Vagina (tissue), 2 donors: ENCODE results near the gene EIF1AX. TPM values are rescaled to one million over a fixed set of nuclear protein-coding genes. Genes with fewer than 3 reads are reported as not detected.
"Not testable (repeated sequence)": the region's sequence is repeated elsewhere in the genome, so short reads cannot be mapped to it uniquely, and the experiment has no call there.

ENCODE experiments used
- DNase-seq, 2 donors: peaks; one replicate each; pipeline ENCODE4 v3.0.0-alpha.2; 2017; ENCODE audit errors: extremely low spot score in 2 of 2
- H3K27ac ChIP-seq: fragments of 200-600 bp; sonication (generic); one replicate; pipeline ENCODE4 v1.5.1; 2019
- H3K27me3 ChIP-seq: fragments of 200-600 bp; sonication (generic); one replicate; pipeline ENCODE4 v1.5.1; 2019
- H3K36me3 ChIP-seq, 2 donors: fragments of 200-600 bp; sonication (generic); one replicate each; pipeline ENCODE4 v1.5.1; 2017 to 2019
- H3K4me1 ChIP-seq: fragments of 200-600 bp; sonication (generic); one replicate; pipeline ENCODE4 v1.5.1; 2019
- H3K4me3 ChIP-seq, 2 donors: fragments of 200-600 bp; sonication (generic); 1 replicate in 1 of 2; 2 replicates in 1 of 2; pipeline ENCODE4 v1.5.1; 2016 to 2019
- H3K9me3 ChIP-seq: fragments of 200-600 bp; sonication (generic); one replicate; pipeline ENCODE4 v1.5.1; 2019
- POLR2A ChIP-seq, 2 donors: fragments of 450-650 bp; IDR thresholded peaks; one replicate each; pipeline ENCODE4 v1.6.1; 2017; ENCODE audit warnings: antibody characterized with exemption in 2 of 2, mild to moderate bottlenecking in 2 of 2, moderate library complexity in 2 of 2
- POLR2AphosphoS5 ChIP-seq, 2 donors: sonication (generic); formaldehyde crosslinking; IDR thresholded peaks; one replicate each; pipeline ENCODE4 v1.9.0; 2017; ENCODE audit warnings: antibody characterized with exemption in 2 of 2, mild to moderate bottlenecking in 2 of 2, low read depth in 1 of 2; ENCODE audit not compliant: insufficient read depth in 1 of 2
- intact Hi-C: fragments of 100-400 bp; cut with DNase I; formaldehyde crosslinking; loops from one replicate; pipeline ENCODE4 v1.15.1; 2023
- total RNA-seq: library from RNA; depleted of rRNA; stranded (reverse); fragments of >200 nt; gene quantifications from one replicate; pipeline ENCODE4 v1.2.3, GENCODE V29; 2016
- TF ChIP-seq, protein P1 (sequence below), 3 experiments: fragments of 450-650 bp in 2 of 3; fragments of 200-600 bp in 1 of 3; sonication (generic) in 1 of 3; IDR thresholded peaks; one replicate each; pipeline ENCODE4 v1.5.1; 2017 to 2019; ENCODE audit warnings: antibody characterized with exemption in 3 of 3, mild to moderate bottlenecking in 2 of 3, moderate library complexity in 2 of 3

EIF1AX gene
- total RNA-seq, 1 donor from 2014 or later, result 47.6 TPM

GRCh38 chrX:20129547-20129946 is 12.1 kb downstream of the EIF1AX start:
- H3K27ac ChIP-seq, result no peak overlapping the region
- intact Hi-C loops, result no loop called here
- TF ChIP-seq, protein P1, sequence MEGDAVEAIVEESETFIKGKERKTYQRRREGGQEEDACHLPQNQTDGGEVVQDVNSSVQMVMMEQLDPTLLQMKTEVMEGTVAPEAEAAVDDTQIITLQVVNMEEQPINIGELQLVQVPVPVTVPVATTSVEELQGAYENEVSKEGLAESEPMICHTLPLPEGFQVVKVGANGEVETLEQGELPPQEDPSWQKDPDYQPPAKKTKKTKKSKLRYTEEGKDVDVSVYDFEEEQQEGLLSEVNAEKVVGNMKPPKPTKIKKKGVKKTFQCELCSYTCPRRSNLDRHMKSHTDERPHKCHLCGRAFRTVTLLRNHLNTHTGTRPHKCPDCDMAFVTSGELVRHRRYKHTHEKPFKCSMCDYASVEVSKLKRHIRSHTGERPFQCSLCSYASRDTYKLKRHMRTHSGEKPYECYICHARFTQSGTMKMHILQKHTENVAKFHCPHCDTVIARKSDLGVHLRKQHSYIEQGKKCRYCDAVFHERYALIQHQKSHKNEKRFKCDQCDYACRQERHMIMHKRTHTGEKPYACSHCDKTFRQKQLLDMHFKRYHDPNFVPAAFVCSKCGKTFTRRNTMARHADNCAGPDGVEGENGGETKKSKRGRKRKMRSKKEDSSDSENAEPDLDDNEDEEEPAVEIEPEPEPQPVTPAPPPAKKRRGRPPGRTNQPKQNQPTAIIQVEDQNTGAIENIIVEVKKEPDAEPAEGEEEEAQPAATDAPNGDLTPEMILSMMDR (IDR thresholded peaks at IDR 0.05), result no peak
- no peak for TF ChIP-seq POLR2AphosphoS5 (IDR thresholded peaks at IDR 0.05; ENCODE audit: insufficient read depth in 1 of 2, low read depth in 1 of 2)
- TF ChIP-seq POLR2A (IDR thresholded peaks at IDR 0.05), result no peak

DNA sequence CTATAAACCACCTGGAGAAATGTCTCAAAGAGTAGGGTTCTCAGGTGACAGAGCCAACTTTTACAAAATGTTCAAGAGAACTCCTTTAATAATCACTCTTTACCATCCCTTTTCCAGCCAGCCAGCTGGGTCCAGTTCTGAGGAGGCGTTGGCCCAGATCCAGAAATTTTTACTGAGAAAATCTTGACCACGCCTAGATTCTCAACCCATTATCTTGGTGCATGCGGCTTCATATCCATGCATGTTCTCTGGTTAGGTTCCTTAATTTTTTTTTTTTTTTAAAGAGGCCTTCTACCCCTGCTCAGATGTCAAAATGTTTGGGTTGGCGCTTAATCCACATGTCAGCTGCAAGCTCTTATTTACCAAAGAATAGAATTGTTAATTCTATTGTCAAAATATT is 13.0 kb downstream of the EIF1AX start:
- TF ChIP-seq, protein P1 (IDR thresholded peaks at IDR 0.05), result no peak
- no peak for TF ChIP-seq POLR2A (IDR thresholded peaks at IDR 0.05)
- TF ChIP-seq POLR2AphosphoS5 (IDR thresholded peaks at IDR 0.05; ENCODE audit: insufficient read depth in 1 of 2, low read depth in 1 of 2), result no peak
- Histone ChIP-seq H3K27me3 (no peaks in the 10 kb centered on the region), H3K36me3 (peaks cover 4 to 57% of the 10 kb centered on the region in 2 donors), H3K4me1 (peaks cover 11% of the 10 kb centered on the region), H3K9me3 (no peaks in the 10 kb centered on the region), H3K4me3 (no peak overlapping the region), H3K27ac (no peak overlapping the region)
- no peak for DNase-seq
- intact Hi-C loops, result no loop called here

More at GRCh38 chrX:20129547-20129946, 12.1 kb downstream of the EIF1AX start:
- no peaks in the 10 kb centered on the region for H3K9me3 ChIP-seq
- H3K4me3 ChIP-seq, result no peak overlapping the region
- peaks cover 11% of the 10 kb centered on the region for H3K4me1 ChIP-seq
- DNase-seq, result no peak
- peaks cover 4 to 57% of the 10 kb centered on the region in 2 donors for H3K36me3 ChIP-seq
- no peaks in the 10 kb centered on the region for H3K27me3 ChIP-seq

GRCh38 chrX:20127440-20127839 is 14.2 kb downstream of the EIF1AX start:
- H3K4me3 ChIP-seq, H3K9me3 ChIP-seq, H3K27ac ChIP-seq, intact Hi-C loops, H3K27me3 ChIP-seq, DNase-seq: not testable (repeated sequence)
- H3K4me1 ChIP-seq, result peaks cover 11% of the 10 kb centered on the region
- H3K36me3 ChIP-seq, result peaks cover 4 to 48% of the 10 kb centered on the region in 2 donors

GRCh38 chrX:20126833-20127232 is 14.8 kb downstream of the EIF1AX start:
- intact Hi-C loops, H3K4me3 ChIP-seq, H3K27me3 ChIP-seq, H3K9me3 ChIP-seq, DNase-seq, H3K27ac ChIP-seq: not testable (repeated sequence)
- peaks cover 4 to 42% of the 10 kb centered on the region in 2 donors for H3K36me3 ChIP-seq
- peaks cover 11% of the 10 kb centered on the region for H3K4me1 ChIP-seq

DNA sequence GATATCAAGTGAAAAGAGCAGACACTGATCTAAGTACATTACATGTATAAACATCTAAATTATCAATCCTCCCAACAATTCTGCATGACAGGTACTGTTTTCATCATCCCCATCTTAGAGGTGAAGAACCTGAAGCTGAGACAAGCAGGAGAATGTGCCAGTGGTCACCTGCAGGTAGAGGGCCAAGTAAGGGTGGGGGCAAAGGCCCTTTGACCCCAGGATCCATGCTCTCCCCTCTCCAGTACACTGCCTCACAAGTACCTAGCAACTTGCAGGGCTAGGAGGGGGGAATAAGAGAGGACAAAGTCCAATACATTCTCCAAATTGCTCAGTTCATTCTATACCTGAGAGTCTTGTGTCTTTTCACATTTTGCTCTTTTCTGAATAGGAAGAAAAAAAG is 16.7 kb downstream of the EIF1AX start:
- TF ChIP-seq POLR2AphosphoS5 (IDR thresholded peaks at IDR 0.05; ENCODE audit: insufficient read depth in 1 of 2, low read depth in 1 of 2) (no peak), POLR2A (IDR thresholded peaks at IDR 0.05) (no peak)
- TF ChIP-seq, protein P1 (IDR thresholded peaks at IDR 0.05), result no peak
- H3K36me3 ChIP-seq, result peaks cover 4 to 23% of the 10 kb centered on the region in 2 donors
- H3K9me3 ChIP-seq, result no peaks in the 10 kb centered on the region
- intact Hi-C loops, result no loop called here
- H3K27ac ChIP-seq, result no peak overlapping the region
- no peak for DNase-seq
- no peak overlapping the region for H3K4me3 ChIP-seq
- H3K27me3 ChIP-seq, result no peaks in the 10 kb centered on the region
- H3K4me1 ChIP-seq, result peaks cover 11% of the 10 kb centered on the region

DNA sequence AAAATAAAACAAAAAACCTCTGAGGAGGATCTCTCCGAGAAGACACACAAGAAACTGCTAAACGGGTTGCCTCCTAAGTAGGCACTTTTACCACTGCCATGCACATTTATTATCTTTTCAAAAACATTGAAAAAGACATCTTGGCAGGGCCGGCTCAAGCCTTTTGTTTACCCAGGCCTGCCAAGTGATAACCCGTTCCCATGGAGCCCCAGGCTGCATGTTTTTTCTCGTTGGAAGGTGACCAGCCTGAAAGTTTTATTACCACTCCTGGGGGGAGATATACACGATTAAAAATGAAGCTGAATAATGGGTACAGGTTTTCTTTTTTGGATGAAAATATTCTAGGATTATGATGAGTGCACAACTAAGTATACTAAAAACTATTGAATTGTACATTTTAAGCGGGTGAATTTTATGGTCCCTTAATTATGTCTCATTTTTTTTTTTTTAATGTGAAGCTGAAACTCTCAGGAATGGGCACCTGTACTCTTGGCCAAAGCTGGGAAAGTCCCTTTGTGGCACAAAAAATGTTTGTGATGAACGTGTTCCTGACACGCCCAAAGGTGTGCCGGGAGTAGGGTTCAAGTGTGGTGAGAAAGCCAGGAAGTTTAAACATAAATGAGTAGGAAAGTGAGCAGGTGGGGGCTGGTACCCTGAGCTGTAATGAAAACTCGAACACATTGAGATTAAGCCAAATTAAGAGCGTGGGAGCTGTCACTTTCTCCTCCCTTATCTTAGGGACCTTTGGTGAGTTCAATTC is 23.4 kb downstream of the EIF1AX start:
- no peaks in the 10 kb centered on the region for H3K27me3 ChIP-seq
- intact Hi-C loops, result no loop called here
- no peaks in the 10 kb centered on the region for H3K4me1 ChIP-seq
- TF ChIP-seq, protein P1 (IDR thresholded peaks at IDR 0.05), result no peak
- TF ChIP-seq POLR2A (IDR thresholded peaks at IDR 0.05) (no peak), POLR2AphosphoS5 (IDR thresholded peaks at IDR 0.05; ENCODE audit: insufficient read depth in 1 of 2, low read depth in 1 of 2) (no peak)
- no peak for DNase-seq
- H3K36me3 ChIP-seq, result no peaks in the 10 kb centered on the region
- no peak overlapping the region for H3K4me3 ChIP-seq
- no peak overlapping the region for H3K27ac ChIP-seq
- no peaks in the 10 kb centered on the region for H3K9me3 ChIP-seq
